ENCODE results near the gene EAPP. TPM values are rescaled to one million over a fixed set of nuclear protein-coding genes. Genes with fewer than 3 reads are reported as not detected.

EAPP gene
- total RNA-seq, 1 donor from 2014 or later: 28.0 TPM

GRCh38 chr14:34472706-34473279, 66.7 kb downstream of the EAPP start:
- TF ChIP-seq POLR2A (IDR thresholded peaks at IDR 0.05) (no peak), CTCF (IDR thresholded peaks at IDR 0.05) (no peak)
- Histone ChIP-seq H3K27me3 (no peaks in the 10 kb centered on the region), H3K27ac (no peak overlapping the region), H3K4me3 (no peak overlapping the region), H3K36me3 (no peaks in the 10 kb centered on the region), H3K9me3 (no peaks in the 10 kb centered on the region), H3K4me1 (no peaks in the 10 kb centered on the region)
- DNase-seq (ENCODE audit: extremely low spot score in 2 of 2): no peak
- intact Hi-C loops (cut with DNase I): no loop called here

GRCh38 chr14:34470319-34470718, 69.2 kb downstream of the EAPP start:
- H3K27me3 ChIP-seq: no peaks in the 10 kb centered on the region
- TF ChIP-seq CTCF (IDR thresholded peaks at IDR 0.05): no peak
- no peak for TF ChIP-seq POLR2A (IDR thresholded peaks at IDR 0.05)
- TF ChIP-seq POLR2AphosphoS5 (IDR thresholded peaks at IDR 0.05; ENCODE audit: insufficient read depth in 1 of 2, low read depth in 1 of 2): no peak

GRCh38 chr14:34466691-34467090, 72.8 kb downstream of the EAPP start:
- TF ChIP-seq CTCF (IDR thresholded peaks at IDR 0.05): no peak
- TF ChIP-seq POLR2AphosphoS5 (IDR thresholded peaks at IDR 0.05; ENCODE audit: insufficient read depth in 1 of 2, low read depth in 1 of 2): no peak
- no peak for TF ChIP-seq POLR2A (IDR thresholded peaks at IDR 0.05)
- no peaks in the 10 kb centered on the region for H3K27me3 ChIP-seq
- no peak overlapping the region for H3K27ac ChIP-seq
- H3K4me3 ChIP-seq: no peak overlapping the region
- peaks cover 6% of the 10 kb centered on the region for H3K4me1 ChIP-seq
- no peak for DNase-seq (ENCODE audit: extremely low spot score in 2 of 2)
- no peaks in the 10 kb centered on the region for H3K9me3 ChIP-seq
- intact Hi-C loops (cut with DNase I): no loop called here
- H3K36me3 ChIP-seq: no peaks in the 10 kb centered on the region

More at GRCh38 chr14:34470319-34470718, 69.2 kb downstream of the EAPP start:
- no peaks in the 10 kb centered on the region for H3K9me3 ChIP-seq
- no peak for DNase-seq (ENCODE audit: extremely low spot score in 2 of 2)
- no peaks in the 10 kb centered on the region for H3K4me1 ChIP-seq
- no peak overlapping the region for H3K4me3 ChIP-seq
- H3K27ac ChIP-seq: no peak overlapping the region
- intact Hi-C loops (cut with DNase I): no loop called here
- H3K36me3 ChIP-seq: no peaks in the 10 kb centered on the region

Small RNA genes within 50 kb of the gene (small RNA-seq; reads per million reads assigned to genes)
- gene RNU1-27P (not detected), gene RNU1-28P (not detected)

Other genes with a start within 250 kb of the EAPP start
- gene SPTSSA, start 77.5 kb downstream of the EAPP start, total RNA-seq: 29.0 TPM
- gene SNX6, start 90.4 kb upstream of the EAPP start, total RNA-seq: 46.4 TPM
- gene CFL2, start 174.9 kb upstream of the EAPP start, total RNA-seq: 67.8 TPM

All from vagina (tissue), 2 donors.